Spleen (tissue), 11 donors: ENCODE measurements around the gene MAP2K3. TPM values are rescaled to one million over a fixed set of nuclear protein-coding genes. Genes with fewer than 3 reads are reported as not detected.

Source experiments
- DNase-seq: peaks from one replicate; pipeline ENCODE4 v3.0.0-alpha.2; 2020
- H3K27ac ChIP-seq, 8 donors: fragments of 200-600 bp; sonication (generic) in 7 of 8; 1 replicate in 4 of 8; 2 replicates in 4 of 8; pipeline versions ENCODE4 v1.5.0 to v1.8.0; 2016 to 2021; ENCODE audit warnings: inconsistent platforms in 4 of 8, mild to moderate bottlenecking in 4 of 8, moderate library complexity in 1 of 8
- H3K27me3 ChIP-seq, 7 donors: fragments of 200-600 bp; sonication (generic) in 6 of 7; replicated peaks in 1 of 7; 1 replicate in 4 of 7; 2 replicates in 3 of 7; pipeline versions ENCODE4 v1.5.0 to v1.8.0; 2016 to 2021; ENCODE audit warnings: inconsistent platforms in 3 of 7, mild to moderate bottlenecking in 1 of 7
- H3K36me3 ChIP-seq, 6 donors: fragments of 200-600 bp; sonication (generic) in 5 of 6; 1 replicate in 4 of 6; 2 replicates in 2 of 6; pipeline versions ENCODE4 v1.5.0 to v1.8.0; 2016 to 2021; ENCODE audit warnings: inconsistent platforms in 2 of 6
- H3K4me1 ChIP-seq, 6 donors: fragments of 200-600 bp; sonication (generic) in 5 of 6; 1 replicate in 3 of 6; 2 replicates in 3 of 6; pipeline versions ENCODE4 v1.5.0 to v1.8.0; 2016 to 2021; ENCODE audit warnings: inconsistent platforms in 3 of 6
- H3K4me3 ChIP-seq, 8 donors: fragments of 200-600 bp; sonication (generic) in 7 of 8; 1 replicate in 4 of 8; 2 replicates in 4 of 8; pipeline versions ENCODE4 v1.5.0 to v1.8.0; 2016 to 2021; ENCODE audit warnings: inconsistent platforms in 4 of 8, mild to moderate bottlenecking in 4 of 8, moderate library complexity in 2 of 8
- H3K9me3 ChIP-seq, 8 donors: fragments of 200-600 bp; sonication (generic) in 7 of 8; 1 replicate in 4 of 8; 2 replicates in 4 of 8; pipeline versions ENCODE4 v1.5.0 to v1.8.0; 2016 to 2021; ENCODE audit warnings: inconsistent platforms in 4 of 8
- POLR2A ChIP-seq, 3 donors: fragments of 450-650 bp; IDR thresholded peaks; one replicate each; pipeline ENCODE4 v1.5.1; 2017; ENCODE audit warnings: antibody characterized with exemption in 3 of 3, mild to moderate bottlenecking in 1 of 3
- POLR2AphosphoS5 ChIP-seq, 3 donors: sonication (generic); formaldehyde crosslinking; IDR thresholded peaks; one replicate each; pipeline ENCODE4 v1.5.1; 2017; ENCODE audit warnings: antibody characterized with exemption in 3 of 3
- WGBS, 5 donors: extraction: QIAGEN DNeasy Blood & Tissue Kit in 3 of 5; methylation state at CpG; one replicate each; pipeline versions ENCODE4 v1.1.5 to v1.1.7; 2013 to 2018; 5-methylcytosine and 5-hydroxymethylcytosine counted together
- intact Hi-C: fragments of 100-400 bp; cut with DNase I; formaldehyde crosslinking; loops from one replicate; pipeline ENCODE4 v1.15.0; 2023; ENCODE audit warnings: low total_unique reads
- polyA plus RNA-seq, 3 donors: library from polyadenylated mRNA; stranded (reverse); fragments of 200-250 nt; gene quantifications; one replicate each; pipeline ENCODE4 v1.2.1, GENCODE V29; 2013
- total RNA-seq, 7 donors: library from RNA; depleted of rRNA in 3 of 7; stranded (reverse); fragments of >200 nt in 3 of 7; fragmentation: NEBNext Ultra II Directional in 4 of 7; extraction: Animal tissue kit (Norgen Biotek cat#: 25700) in 4 of 7; gene quantifications; one replicate each; pipeline versions ENCODE4 v1.1.0 to v1.2.1, GENCODE V29; 2016 to 2021
- TF ChIP-seq, protein P1 (sequence below), 11 experiments: fragments of 200-600 bp in 7 of 11; fragments of 450-650 bp in 4 of 11; sonication (generic) in 4 of 11; IDR thresholded peaks in 8 of 11; conservative IDR thresholded peaks in 3 of 11; 1 replicate in 7 of 11; 2 replicates in 4 of 11; pipeline versions ENCODE4 v1.4.0 to v1.8.0; 2016 to 2021; ENCODE audit warnings: antibody characterized with exemption in 11 of 11, inconsistent platforms in 4 of 11, mild to moderate bottlenecking in 1 of 11
- donor health status: healthy with polysubstance abuse.
- donor health status: DM: no; HTN: no; CAD: no; lungs with moderate emphysema.
- donor health status: DM: no; HTN: no; CAD: no.
- donor health status: Bipolar disorder and iron deficiency.
- donor health status: healthy.
- donor health status: DM: no; HTN: no; CAD: no.
- donor health status: DM: yes; HTN: yes; CAD: no.

MAP2K3 gene
- total and polyA plus RNA-seq, 10 donors, result 31.7 to 121 (median 62.5) TPM

DNA sequence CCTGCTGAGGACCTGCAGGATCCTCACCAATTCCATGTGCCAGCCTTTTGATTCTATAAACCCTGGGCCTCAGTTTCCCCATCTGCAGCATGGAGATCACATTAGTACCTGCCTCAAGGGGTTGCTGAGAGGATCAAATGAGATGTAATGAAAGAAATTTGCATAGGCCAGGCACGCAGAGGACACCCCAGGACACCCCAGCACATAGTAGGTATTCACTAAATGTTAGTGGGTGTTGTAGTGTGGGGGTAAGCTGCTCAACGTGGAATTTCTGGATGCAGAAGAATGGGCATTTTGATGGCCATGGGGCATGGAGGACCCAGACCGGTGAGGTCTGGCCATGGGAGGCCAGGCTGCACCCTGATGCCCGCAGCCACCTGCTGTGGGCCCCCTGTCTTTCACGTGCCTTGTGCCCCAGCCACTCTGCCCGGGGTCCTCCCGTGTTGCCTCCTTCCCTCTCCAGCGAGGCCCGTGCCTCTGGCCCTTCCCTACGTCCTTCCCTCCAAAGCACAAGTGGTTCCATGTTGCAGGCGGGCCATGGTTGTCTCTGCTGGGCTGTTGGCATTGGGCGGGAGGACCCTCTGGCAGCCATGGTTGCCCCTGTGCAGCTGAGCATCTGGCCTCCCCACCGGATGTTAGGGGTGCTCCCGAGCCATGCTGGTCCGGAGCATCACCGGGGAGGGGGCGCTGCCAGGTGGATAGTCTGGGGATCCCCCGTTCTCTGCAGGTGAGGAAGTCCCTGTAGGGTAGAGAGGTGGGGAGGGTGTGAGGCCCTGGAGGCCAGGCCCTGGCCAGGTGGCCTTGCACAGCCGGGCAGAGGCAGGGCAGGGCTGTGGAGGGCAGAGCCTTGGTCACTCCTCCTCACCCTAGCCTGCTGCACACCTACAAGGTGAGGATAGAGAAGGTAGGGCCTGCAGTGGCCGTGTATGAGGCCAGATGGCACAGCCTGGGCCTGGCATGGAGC is 8.6 kb downstream of the MAP2K3 start:
- peaks cover 0 to 82% (median 5%) of the 10 kb centered on the region in 6 donors for H3K36me3 ChIP-seq
- no peaks in the 10 kb centered on the region for H3K9me3 ChIP-seq
- no peak overlapping the region for H3K4me3 ChIP-seq
- TF ChIP-seq POLR2A (IDR thresholded peaks at IDR 0.05) (no peak), POLR2AphosphoS5 (IDR thresholded peaks at IDR 0.05) (peak in 1 of 3 donors; percentile 60)
- DNase-seq, result no peak
- intact Hi-C loops, result no loop called here
- H3K4me1 ChIP-seq, result peaks cover 24 to 100% (median 56%) of the 10 kb centered on the region in 6 donors
- WGBS, 5 donors, result 78 to 84% (median 82%) methylated on average over 20 of the region's 20 CpGs
- no peak overlapping the region for H3K27ac ChIP-seq
- peaks cover 0 to 4% (median 0%) of the 10 kb centered on the region in 7 donors for H3K27me3 ChIP-seq

DNA sequence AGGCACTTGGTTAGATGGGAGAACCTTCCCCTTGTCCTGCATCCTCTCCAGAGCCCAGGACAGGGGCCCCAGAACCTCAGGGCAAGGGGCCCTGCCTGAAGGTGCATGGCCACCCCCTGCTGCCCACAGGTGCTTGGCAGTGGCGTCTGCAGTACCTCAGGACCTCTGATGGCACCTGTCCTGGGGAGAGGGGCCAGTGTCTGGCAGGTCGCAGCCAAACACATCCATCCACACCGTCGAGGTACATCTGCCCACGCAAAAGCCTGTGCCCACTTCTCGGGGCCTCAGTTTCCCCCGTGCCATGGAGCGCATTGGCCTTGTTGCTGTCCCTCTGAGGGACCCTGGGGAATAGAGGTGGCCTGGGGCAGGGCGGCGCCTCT is 9.3 kb downstream of the MAP2K3 start:
- TF ChIP-seq POLR2A (IDR thresholded peaks at IDR 0.05) (no peak), POLR2AphosphoS5 (IDR thresholded peaks at IDR 0.05) (no peak)
- TF ChIP-seq, protein P1, sequence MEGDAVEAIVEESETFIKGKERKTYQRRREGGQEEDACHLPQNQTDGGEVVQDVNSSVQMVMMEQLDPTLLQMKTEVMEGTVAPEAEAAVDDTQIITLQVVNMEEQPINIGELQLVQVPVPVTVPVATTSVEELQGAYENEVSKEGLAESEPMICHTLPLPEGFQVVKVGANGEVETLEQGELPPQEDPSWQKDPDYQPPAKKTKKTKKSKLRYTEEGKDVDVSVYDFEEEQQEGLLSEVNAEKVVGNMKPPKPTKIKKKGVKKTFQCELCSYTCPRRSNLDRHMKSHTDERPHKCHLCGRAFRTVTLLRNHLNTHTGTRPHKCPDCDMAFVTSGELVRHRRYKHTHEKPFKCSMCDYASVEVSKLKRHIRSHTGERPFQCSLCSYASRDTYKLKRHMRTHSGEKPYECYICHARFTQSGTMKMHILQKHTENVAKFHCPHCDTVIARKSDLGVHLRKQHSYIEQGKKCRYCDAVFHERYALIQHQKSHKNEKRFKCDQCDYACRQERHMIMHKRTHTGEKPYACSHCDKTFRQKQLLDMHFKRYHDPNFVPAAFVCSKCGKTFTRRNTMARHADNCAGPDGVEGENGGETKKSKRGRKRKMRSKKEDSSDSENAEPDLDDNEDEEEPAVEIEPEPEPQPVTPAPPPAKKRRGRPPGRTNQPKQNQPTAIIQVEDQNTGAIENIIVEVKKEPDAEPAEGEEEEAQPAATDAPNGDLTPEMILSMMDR (IDR thresholded peaks at IDR 0.05 in 8 of 11, conservative IDR thresholded peaks at IDR 0.05 in 3 of 11), result no peak
- intact Hi-C loops, result no loop called here
- Histone ChIP-seq H3K4me1 (peaks cover 17 to 93% (median 49%) of the 10 kb centered on the region in 6 donors), H3K36me3 (peaks cover 1 to 89% (median 11%) of the 10 kb centered on the region in 6 donors), H3K9me3 (no peaks in the 10 kb centered on the region), H3K4me3 (no peak overlapping the region), H3K27ac (no peak overlapping the region), H3K27me3 (peaks cover 0 to 4% (median 0%) of the 10 kb centered on the region in 7 donors)
- DNase-seq, result no peak
- WGBS, 5 donors, result 51 to 68% (median 63%) methylated on average over 10 of the region's 10 CpGs

GRCh38 chr17:21294321-21295035 is 10.0 kb downstream of the MAP2K3 start:
- peaks cover 3 to 94% (median 18%) of the 10 kb centered on the region in 6 donors for H3K36me3 ChIP-seq
- H3K4me1 ChIP-seq, result peaks cover 10 to 87% (median 42%) of the 10 kb centered on the region in 6 donors
- no peaks in the 10 kb centered on the region for H3K9me3 ChIP-seq
- H3K4me3 ChIP-seq, result no peak overlapping the region
- no peak for DNase-seq
- TF ChIP-seq, protein P1 (IDR thresholded peaks at IDR 0.05 in 8 of 11, conservative IDR thresholded peaks at IDR 0.05 in 3 of 11), result no peak
- TF ChIP-seq POLR2A (IDR thresholded peaks at IDR 0.05), result no peak
- no peak for TF ChIP-seq POLR2AphosphoS5 (IDR thresholded peaks at IDR 0.05)
- 67 to 73% (median 70%) methylated on average over 12 of the region's 12 CpGs for WGBS, 5 donors
- H3K27me3 ChIP-seq, result peaks cover 0 to 4% (median 0%) of the 10 kb centered on the region in 7 donors
- intact Hi-C loops, result no loop called here
- H3K27ac ChIP-seq, result peak overlapping the region in 1 of 8 donors; percentile 8

DNA sequence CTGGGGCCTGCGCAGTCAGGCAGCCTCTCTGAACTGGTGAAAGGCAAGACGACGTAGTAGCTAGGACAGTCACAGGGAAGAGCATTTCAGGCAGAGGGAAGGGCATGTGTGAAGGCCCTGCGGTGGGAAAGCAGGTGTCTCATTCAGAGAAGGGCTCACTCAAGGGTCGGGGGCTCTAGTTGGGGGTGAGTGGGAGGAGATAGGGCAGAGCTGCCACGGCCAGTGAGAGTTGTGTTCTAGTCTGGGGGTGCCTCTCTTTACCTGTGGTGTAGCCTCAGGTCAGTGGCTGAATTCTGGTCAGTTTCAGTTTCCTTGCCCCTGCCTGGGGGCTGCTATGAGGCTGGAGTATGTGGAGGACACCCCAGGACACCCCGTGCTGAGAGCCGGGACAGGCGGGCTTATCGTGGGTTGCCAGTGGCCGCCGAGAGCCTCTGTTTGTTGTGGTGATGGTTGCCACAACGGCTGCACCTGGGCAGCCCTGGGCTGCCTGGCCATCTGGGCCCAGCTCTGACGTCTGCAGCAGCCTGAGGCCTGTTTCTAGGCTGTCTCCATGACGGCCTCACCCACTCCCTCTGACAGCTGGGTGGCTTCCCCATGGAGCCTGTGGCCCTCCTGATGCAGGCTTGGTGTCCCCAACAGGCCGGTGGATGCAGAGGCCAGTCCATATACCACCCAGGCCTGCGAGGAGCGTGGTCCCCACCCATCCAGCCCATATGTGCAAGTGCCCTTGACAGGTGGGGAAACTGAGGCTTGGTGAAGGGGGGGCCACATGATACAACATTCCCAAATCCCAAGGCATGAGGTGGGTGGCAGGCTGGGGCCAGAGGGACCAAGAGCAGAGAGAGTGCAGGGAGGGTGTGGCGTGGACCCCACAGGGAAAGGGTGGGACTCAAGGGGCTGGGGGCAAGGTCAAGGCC is 10.8 kb downstream of the MAP2K3 start:
- Histone ChIP-seq H3K9me3 (no peaks in the 10 kb centered on the region), H3K4me1 (peaks cover 2 to 79% (median 34%) of the 10 kb centered on the region in 6 donors), H3K4me3 (no peak overlapping the region), H3K27me3 (peaks cover 0 to 3% (median 0%) of the 10 kb centered on the region in 7 donors), H3K27ac (peak overlapping the region in 2 of 8 donors; percentile 5 to 8), H3K36me3 (peaks cover 3 to 95% (median 26%) of the 10 kb centered on the region in 6 donors)
- TF ChIP-seq, protein P1 (IDR thresholded peaks at IDR 0.05 in 8 of 11, conservative IDR thresholded peaks at IDR 0.05 in 3 of 11), result no peak
- TF ChIP-seq POLR2AphosphoS5 (IDR thresholded peaks at IDR 0.05), result peak in 1 of 3 donors; percentile 37
- TF ChIP-seq POLR2A (IDR thresholded peaks at IDR 0.05), result no peak
- DNase-seq, result no peak
- WGBS, 5 donors, result 75 to 83% (median 78%) methylated on average over 19 of the region's 19 CpGs
- intact Hi-C loops, result no loop called here
